LNCaP clone FGC (cell line): ENCODE results near the gene SBSN.

Source experiments
- DNase-seq: peaks from one replicate; pipeline ENCODE4 v3.0.0-alpha.2; 2011; ENCODE audit warnings: low read depth
- H3K4me3 ChIP-seq: 2 replicates; pipeline ENCODE4 v1.5.1; 2011; ENCODE audit warnings: mild to moderate bottlenecking, low read depth, low read length, control low read depth
- CTCF ChIP-seq: IDR thresholded peaks from 2 replicates; pipeline ENCODE4 v1.5.1; 2012; ENCODE audit warnings: mild to moderate bottlenecking; ENCODE audit not compliant: control insufficient read depth, insufficient read depth; ENCODE audit errors: extremely low read depth

Gene SBSN

GRCh38 chr19:35562776-35563175 lies 34.7 kb upstream of the SBSN start:
- H3K4me3 ChIP-seq = no peak overlapping the region
- no peak for TF ChIP-seq CTCF
- no peak for DNase-seq

- TF ChIP-seq CTCF = no peak
- no peak for DNase-seq
- H3K4me3 ChIP-seq = no peak overlapping the region
These were observed 34.2 kb upstream of the SBSN start for GRCh38 chr19:35562336-35562735.

DNA sequence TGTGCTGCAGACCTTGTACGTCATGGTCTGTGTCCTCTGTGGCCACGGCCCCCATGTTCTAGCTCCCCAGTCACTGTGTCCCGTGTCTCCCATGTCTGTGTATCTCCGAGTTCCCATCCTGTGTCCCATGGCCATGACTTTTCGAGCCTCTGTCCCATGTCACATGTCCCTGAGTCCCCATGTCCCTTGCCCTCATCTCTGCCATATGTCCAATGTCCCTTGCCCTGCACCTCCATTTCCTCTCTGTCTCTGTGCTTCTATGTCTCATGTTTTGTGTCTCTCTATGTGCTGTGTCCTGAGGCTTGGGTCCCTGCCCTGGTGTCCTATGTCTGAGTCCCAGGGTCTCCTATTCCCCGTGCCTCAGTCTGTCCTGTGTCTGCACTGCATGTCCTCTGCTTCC lies 33.3 kb upstream of the SBSN start:
- no peak for DNase-seq
- no peak overlapping the region for H3K4me3 ChIP-seq
- no peak for TF ChIP-seq CTCF

DNA sequence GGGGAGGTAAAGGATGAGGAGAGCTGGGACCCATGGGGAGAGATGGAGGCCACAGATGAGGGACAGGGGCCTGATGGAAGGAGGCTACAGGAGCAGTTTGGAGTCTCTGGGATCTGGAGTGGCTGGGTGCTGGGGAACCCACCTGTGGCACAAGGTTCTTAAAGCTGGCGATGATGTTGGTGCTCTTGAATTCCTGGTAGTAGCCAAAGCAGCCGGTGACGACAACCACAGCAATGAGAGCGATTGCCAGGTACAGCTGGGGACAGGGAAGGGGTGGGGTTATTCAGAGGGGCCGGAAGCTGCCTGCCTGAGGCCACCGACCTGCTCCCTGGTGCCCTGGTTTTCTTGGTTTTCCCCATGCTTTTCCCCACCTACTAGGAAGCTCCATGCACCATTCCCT lies 32.6 kb upstream of the SBSN start:
- no peak overlapping the region for H3K4me3 ChIP-seq
- TF ChIP-seq CTCF = no peak
- DNase-seq = no peak

DNA sequence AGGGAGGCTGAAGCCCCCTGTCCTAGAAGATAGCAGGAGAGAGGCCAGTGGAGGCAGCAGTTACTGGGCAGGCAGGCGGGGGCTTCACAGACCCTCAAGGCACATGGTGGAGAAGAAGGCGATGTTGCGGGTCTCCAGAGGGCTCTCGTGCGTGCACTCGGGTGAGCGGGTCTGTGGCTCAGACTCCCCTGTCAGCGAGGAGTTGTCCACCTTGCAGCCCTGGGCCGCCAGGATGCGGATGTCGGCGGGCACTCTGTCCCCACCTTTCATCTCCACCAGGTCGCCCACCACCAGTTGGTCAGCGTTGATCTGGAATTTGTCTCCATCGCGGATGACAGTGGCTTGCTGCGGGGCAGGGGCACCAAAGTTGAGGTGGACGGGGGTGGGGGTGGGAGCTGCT lies 32.2 kb upstream of the SBSN start:
- no peak for DNase-seq
- no peak for TF ChIP-seq CTCF
- no peak overlapping the region for H3K4me3 ChIP-seq

- TF ChIP-seq CTCF = no peak
- DNase-seq = no peak
- H3K4me3 ChIP-seq = no peak overlapping the region
These were observed 31.7 kb upstream of the SBSN start for GRCh38 chr19:35559781-35560180.

DNA sequence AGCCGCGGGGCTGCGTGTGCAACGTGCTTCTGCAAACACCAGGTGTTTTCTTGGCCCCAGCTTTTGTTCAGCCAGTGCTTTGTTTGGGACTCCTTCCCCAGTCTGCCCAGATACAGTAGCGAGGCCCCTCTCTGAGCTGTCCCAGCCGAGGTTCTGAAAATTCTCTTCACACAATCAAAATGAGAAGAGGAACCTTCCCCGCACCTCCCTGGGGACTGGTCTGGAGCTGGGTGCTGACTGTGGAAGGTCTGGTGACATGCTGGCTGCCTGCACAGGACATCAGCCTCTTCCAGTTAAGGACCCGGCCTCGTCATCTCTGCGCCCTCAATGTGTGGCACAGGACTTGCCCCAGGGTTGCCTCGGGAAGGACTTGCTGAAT lies 31.2 kb upstream of the SBSN start:
- DNase-seq = no peak
- no peak for TF ChIP-seq CTCF
- no peak overlapping the region for H3K4me3 ChIP-seq
